Testis (tissue), 2 donors: ENCODE results near the gene GPR161.

ENCODE experiments used
- POLR2A ChIP-seq: fragments of 450-650 bp; IDR thresholded peaks from one replicate; pipeline ENCODE4 v1.6.1; 2017; ENCODE audit warnings: antibody characterized with exemption, mild to moderate bottlenecking, moderate library complexity
- TF ChIP-seq, protein P1 (sequence below), 3 experiments: fragments of 450-650 bp in 2 of 3; fragments of 200-600 bp in 1 of 3; sonication (generic) in 1 of 3; IDR thresholded peaks; one replicate each; pipeline ENCODE4 v1.5.1; 2016 to 2019; ENCODE audit warnings: antibody characterized with exemption in 3 of 3, mild to moderate bottlenecking in 2 of 3, moderate library complexity in 1 of 3

DNA sequence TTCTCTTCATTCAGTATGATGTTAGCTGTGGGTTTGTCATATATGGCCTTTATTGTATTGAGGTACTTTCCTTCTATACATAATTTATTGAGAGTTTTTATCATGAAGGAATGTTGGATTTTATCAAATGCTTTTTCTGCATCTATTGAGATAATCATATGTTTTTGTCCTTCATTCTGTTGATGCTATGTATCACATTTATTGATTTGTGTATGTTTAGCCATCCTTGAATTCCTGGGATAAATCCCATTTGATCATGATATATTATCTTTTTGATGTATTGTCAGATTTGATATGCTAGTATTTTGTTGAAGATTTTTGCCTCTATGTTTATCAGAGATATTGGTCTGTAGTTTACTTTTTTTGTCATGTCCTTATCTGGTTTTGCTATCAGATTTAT, 20.9 kb upstream of the GPR161 start:
- TF ChIP-seq, protein P1, sequence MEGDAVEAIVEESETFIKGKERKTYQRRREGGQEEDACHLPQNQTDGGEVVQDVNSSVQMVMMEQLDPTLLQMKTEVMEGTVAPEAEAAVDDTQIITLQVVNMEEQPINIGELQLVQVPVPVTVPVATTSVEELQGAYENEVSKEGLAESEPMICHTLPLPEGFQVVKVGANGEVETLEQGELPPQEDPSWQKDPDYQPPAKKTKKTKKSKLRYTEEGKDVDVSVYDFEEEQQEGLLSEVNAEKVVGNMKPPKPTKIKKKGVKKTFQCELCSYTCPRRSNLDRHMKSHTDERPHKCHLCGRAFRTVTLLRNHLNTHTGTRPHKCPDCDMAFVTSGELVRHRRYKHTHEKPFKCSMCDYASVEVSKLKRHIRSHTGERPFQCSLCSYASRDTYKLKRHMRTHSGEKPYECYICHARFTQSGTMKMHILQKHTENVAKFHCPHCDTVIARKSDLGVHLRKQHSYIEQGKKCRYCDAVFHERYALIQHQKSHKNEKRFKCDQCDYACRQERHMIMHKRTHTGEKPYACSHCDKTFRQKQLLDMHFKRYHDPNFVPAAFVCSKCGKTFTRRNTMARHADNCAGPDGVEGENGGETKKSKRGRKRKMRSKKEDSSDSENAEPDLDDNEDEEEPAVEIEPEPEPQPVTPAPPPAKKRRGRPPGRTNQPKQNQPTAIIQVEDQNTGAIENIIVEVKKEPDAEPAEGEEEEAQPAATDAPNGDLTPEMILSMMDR (IDR thresholded peaks at IDR 0.05) = no peak
- no peak for TF ChIP-seq POLR2A
